Osteocyte (in vitro differentiated cells): ENCODE measurements around the gene RCAN2. TPM values are rescaled to one million over a fixed set of nuclear protein-coding genes. Genes with fewer than 3 reads are reported as not detected.

Experiments used
- DNase-seq: peaks from one replicate; pipeline ENCODE4 v3.0.0; 2021; ENCODE audit warnings: mixed read lengths; ENCODE audit not compliant: unreplicated experiment; ENCODE audit errors: extremely low spot score
- H3K27ac Mint-ChIP-seq: one replicate; pipeline ENCODE4 v1.8.0; 2021; ENCODE audit warnings: mild to moderate bottlenecking, mixed read lengths; ENCODE audit not compliant: unreplicated experiment
- H3K27me3 Mint-ChIP-seq: one replicate; pipeline ENCODE4 v1.8.0; 2021; ENCODE audit warnings: mixed read lengths; ENCODE audit not compliant: unreplicated experiment
- H3K36me3 Mint-ChIP-seq: one replicate; pipeline ENCODE4 v1.8.0; 2021; ENCODE audit warnings: mixed read lengths; ENCODE audit not compliant: unreplicated experiment
- H3K4me1 Mint-ChIP-seq: one replicate; pipeline ENCODE4 v1.8.0; 2021; ENCODE audit warnings: mixed read lengths; ENCODE audit not compliant: unreplicated experiment
- H3K4me3 Mint-ChIP-seq: one replicate; pipeline ENCODE4 v1.8.0; 2021; ENCODE audit warnings: mild to moderate bottlenecking, moderate library complexity, mixed read lengths; ENCODE audit not compliant: unreplicated experiment
- H3K9me3 Mint-ChIP-seq: one replicate; pipeline ENCODE4 v1.8.0; 2021; ENCODE audit warnings: mixed read lengths; ENCODE audit not compliant: unreplicated experiment
- total RNA-seq: library from RNA; stranded (reverse); gene quantifications from 2 replicates; pipeline ENCODE4 v1.2.1, GENCODE V29; 2021
- TF ChIP-seq, protein P1 (sequence below): fragments of 200-600 bp; sonication (generic); IDR thresholded peaks from 2 replicates; pipeline ENCODE4 v1.5.0; 2021; ENCODE audit warnings: antibody characterized with exemption, mild to moderate bottlenecking, moderate library complexity

Gene RCAN2
- total RNA-seq, 1 donor from 2014 or later, result 31.3 TPM

DNA sequence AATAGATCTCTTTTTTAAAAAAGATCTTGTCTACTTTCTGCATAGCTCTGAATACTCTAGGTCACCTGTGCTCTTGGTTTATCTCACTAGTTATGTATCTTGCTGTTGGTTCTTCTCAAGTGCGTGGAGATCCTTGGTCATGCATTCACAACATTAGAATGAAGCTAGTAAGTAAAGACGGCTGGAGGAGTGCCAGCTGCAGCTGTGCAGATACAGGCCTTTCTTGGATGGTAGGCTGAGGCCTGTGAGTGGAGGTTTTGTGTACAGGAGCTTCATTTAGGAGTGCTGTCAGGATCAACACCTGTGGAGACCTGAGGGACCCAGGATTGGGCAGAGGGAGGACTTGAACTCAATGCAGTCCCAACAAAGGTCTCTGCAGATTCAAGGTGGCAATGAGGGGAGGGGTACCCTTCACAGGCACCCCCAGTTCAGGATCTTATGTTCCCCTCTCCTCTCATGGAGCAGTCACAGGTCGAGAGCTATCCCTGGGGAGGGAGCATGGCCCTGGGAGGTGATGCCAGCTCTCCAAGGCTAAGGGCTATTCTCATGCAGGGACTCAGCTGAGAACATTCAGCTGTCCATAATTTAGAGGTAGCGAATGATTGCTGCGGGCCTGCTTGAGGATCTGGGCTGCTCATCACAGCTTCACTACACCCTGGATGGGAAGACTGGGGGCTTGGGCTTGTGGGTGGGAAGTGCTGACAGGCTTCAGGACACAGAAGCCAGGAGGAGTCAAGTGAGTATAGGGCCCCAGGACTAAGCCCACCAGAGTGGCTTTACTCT is 221.6 kb downstream of the RCAN2 start:
- Mint-ChIP-seq H3K36me3 (no peaks in the 10 kb centered on the region), H3K4me1 (no peaks in the 10 kb centered on the region), H3K27me3 (no peaks in the 10 kb centered on the region), H3K4me3 (no peak overlapping the region), H3K27ac (no peak overlapping the region), H3K9me3 (no peaks in the 10 kb centered on the region)
- no peak for DNase-seq
- TF ChIP-seq, protein P1, sequence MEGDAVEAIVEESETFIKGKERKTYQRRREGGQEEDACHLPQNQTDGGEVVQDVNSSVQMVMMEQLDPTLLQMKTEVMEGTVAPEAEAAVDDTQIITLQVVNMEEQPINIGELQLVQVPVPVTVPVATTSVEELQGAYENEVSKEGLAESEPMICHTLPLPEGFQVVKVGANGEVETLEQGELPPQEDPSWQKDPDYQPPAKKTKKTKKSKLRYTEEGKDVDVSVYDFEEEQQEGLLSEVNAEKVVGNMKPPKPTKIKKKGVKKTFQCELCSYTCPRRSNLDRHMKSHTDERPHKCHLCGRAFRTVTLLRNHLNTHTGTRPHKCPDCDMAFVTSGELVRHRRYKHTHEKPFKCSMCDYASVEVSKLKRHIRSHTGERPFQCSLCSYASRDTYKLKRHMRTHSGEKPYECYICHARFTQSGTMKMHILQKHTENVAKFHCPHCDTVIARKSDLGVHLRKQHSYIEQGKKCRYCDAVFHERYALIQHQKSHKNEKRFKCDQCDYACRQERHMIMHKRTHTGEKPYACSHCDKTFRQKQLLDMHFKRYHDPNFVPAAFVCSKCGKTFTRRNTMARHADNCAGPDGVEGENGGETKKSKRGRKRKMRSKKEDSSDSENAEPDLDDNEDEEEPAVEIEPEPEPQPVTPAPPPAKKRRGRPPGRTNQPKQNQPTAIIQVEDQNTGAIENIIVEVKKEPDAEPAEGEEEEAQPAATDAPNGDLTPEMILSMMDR, result no peak

DNA sequence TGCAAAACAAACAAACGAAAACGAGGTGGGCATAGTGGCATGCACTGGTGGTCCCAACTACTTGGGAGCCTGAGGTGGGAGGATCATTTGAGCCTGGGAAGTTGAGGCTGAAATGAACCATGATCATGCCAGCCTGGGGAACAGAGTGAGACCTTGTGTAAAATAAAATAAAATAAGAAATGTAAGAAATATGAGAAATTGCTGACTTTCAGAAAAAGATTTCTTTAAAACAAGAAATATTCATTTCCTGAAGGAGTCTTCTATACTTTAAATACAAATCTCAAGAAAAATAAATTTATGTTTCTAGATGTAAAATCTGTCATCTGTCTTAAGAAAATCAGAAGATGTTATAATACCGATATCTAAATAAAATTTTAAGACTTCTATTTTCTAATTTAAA is 223.7 kb downstream of the RCAN2 start:
- Mint-ChIP-seq H3K27me3 (no peaks in the 10 kb centered on the region), H3K27ac (no peak overlapping the region), H3K4me1 (no peaks in the 10 kb centered on the region), H3K36me3 (no peaks in the 10 kb centered on the region), H3K9me3 (no peaks in the 10 kb centered on the region), H3K4me3 (no peak overlapping the region)
- TF ChIP-seq, protein P1, result no peak
- DNase-seq, result no peak

DNA sequence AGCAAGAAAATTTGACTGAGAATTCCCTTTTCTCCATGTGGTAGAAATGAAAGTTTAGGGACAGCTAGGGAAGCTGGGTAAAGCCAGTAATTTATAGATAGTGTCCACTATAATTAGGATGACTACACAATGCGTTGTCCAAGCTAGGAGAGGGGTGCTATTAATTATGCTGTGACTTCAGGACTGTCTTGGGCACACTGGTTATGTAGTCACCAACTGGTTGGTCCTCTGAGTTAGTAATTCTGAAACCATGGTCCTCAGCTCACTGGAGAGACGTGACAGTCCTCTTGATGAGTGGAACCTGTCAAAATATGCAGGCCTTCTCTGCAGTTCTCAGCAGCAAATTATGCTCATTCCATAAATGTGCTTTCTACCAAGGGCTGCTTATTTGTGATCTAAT is 225.9 kb downstream of the RCAN2 start:
- Mint-ChIP-seq H3K27me3 (no peaks in the 10 kb centered on the region), H3K4me1 (no peaks in the 10 kb centered on the region), H3K4me3 (no peak overlapping the region), H3K36me3 (no peaks in the 10 kb centered on the region), H3K9me3 (no peaks in the 10 kb centered on the region), H3K27ac (no peak overlapping the region)
- TF ChIP-seq, protein P1, result no peak
- no peak for DNase-seq

DNA sequence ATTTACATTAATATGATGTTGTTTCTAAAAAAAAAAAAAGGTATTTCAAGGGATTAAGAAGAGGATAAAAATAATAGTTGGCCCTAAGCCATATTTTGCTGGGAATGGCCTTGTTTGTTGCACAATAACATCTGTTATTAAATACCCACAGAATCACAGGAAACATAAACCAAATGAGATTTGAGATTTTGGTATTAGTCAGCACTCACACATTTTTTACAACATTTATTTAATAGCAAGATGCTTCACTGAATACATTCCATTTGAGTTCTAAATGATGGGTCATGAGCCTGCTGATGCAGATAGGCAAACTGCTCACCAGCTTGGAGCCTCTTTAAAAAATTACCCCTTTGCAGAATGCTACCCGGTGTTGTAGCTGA is 227.6 kb downstream of the RCAN2 start:
- H3K36me3 Mint-ChIP-seq, result no peaks in the 10 kb centered on the region
- no peaks in the 10 kb centered on the region for H3K27me3 Mint-ChIP-seq
- DNase-seq, result no peak
- H3K9me3 Mint-ChIP-seq, result no peaks in the 10 kb centered on the region
- no peaks in the 10 kb centered on the region for H3K4me1 Mint-ChIP-seq
- no peak overlapping the region for H3K4me3 Mint-ChIP-seq
- TF ChIP-seq, protein P1, result no peak
- no peak overlapping the region for H3K27ac Mint-ChIP-seq

DNA sequence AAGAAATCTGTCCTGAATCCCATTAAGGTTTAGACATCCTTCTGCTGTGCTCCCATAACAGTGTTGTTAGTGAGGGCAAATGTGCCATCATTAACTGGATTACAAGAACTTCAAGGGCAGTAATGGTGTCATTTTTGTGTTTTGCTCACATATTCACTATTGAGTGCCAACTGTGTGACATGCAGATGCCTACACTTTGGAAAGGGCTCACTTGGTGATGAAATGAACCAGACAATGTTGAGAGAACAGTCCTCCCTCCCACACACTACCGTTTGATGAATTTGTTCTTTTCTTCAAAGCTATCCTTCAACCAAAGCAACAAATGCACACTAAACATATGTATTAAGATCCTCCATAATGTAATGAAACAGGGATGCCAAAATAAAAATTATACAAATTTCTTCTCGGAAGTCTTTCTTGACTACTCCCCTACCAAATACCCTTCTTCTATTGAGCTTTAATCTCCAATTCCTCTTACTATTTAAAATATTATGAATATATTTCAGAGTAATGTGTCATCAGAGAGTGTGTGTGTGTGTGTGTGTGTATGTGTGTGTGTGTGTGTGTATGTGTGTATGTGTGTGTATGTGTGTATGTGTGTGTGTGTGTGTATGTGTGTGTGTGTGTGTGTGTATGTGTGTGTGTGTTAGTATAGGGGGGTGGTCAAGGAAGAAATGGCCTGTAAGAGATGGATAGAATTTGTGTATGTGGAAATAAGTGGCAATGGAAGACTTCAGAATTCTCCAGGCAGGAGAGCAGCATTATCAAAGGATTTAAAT is 228.1 kb downstream of the RCAN2 start:
- no peaks in the 10 kb centered on the region for H3K9me3 Mint-ChIP-seq
- H3K36me3 Mint-ChIP-seq, result no peaks in the 10 kb centered on the region
- no peak overlapping the region for H3K27ac Mint-ChIP-seq
- H3K4me1 Mint-ChIP-seq, result no peaks in the 10 kb centered on the region
- no peaks in the 10 kb centered on the region for H3K27me3 Mint-ChIP-seq
- DNase-seq, result no peak
- no peak overlapping the region for H3K4me3 Mint-ChIP-seq
- TF ChIP-seq, protein P1, result no peak
